Smooth muscle cell of the brain vasculature (primary cell): ENCODE measurements around the gene DYNLT5.
"Not testable (repeated sequence)": the region's sequence is repeated elsewhere in the genome, so short reads cannot be mapped to it uniquely, and the experiment has no call there.

Source experiments
- DNase-seq: peaks from one replicate; pipeline ENCODE4 v3.0.0-alpha.2; 2012; ENCODE audit warnings: low read depth, low spot score

Gene DYNLT5

GRCh38 chr1:66752000-66752592, at the start of gene DYNLT5:
Gene DYNLT5, plus strand, starts transcription at chr1:66752459. Its CDS starts 2,200 bp downstream, at chr1:66754659.
- DNase-seq, result peak; percentile 18

DNA sequence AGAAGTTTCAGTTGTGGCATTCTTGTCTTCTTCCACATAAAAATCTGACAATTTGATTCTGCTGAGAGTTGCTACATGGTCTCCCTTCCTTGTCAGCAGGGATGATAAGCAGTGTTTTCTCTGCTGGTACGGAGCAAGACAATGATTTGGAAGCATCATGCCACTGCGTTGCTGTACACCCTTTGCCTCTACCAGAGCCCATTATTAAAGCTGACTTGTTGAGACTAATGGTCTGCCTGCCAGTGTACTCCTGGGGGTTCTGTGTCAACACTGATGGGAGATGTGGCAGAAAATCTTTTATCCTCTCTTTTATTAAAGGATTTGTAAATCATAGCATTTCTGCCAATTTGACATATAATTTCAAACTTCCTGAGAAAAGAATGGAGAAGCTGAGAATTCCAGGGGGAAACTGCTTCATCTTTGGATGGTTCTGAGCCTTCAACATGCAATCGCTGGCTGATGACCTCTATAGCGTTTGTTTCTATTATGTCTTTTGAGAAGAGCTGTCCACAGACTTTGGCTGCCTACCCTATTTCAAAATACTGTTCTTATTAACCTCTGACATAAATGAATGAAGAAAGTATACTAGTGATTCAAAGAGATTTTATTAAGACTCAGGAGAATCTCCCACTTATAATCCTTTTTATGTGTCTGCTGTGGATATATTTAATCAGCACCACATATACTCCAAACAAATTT, 47.9 kb upstream of the DYNLT5 start:
- no peak for DNase-seq

GRCh38 chr1:66705110-66705509, 47.1 kb upstream of the DYNLT5 start:
- peak; percentile 89 for DNase-seq

- no peak for DNase-seq
Measured at GRCh38 chr1:66711420-66711819, 40.8 kb upstream of the DYNLT5 start.

- no peak for DNase-seq
Measured at GRCh38 chr1:66712839-66713238, 39.4 kb upstream of the DYNLT5 start.

GRCh38 chr1:66723985-66724384, 28.3 kb upstream of the DYNLT5 start:
- DNase-seq, result no peak

GRCh38 chr1:66725885-66726665, 26.2 kb upstream of the DYNLT5 start:
- peak; percentile 51 for DNase-seq

GRCh38 chr1:66728021-66728420, 24.2 kb upstream of the DYNLT5 start:
- DNase-seq, result no peak

GRCh38 chr1:66728716-66729115, 23.5 kb upstream of the DYNLT5 start:
- not testable (repeated sequence) for DNase-seq

- DNase-seq, result no peak
Measured at GRCh38 chr1:66729119-66729518, 23.1 kb upstream of the DYNLT5 start.

DNA sequence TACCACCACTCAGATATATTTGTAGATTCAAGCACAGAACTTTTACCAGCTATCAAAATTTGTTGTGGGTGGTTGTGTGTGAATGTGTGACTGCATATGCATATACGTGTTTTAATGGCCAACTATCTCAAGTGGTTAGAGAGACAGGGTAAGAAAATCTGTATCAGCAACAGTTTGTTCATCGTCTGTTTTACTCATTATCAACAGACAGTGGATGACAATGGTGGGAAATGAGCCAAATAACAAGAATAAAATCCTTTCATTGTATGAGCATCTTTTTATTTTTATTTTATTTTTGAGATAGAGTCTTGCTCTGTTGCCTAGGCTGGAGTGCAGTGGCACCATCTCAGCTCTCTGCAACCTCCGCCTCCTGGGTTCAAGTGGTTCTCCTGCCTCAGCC, 22.7 kb upstream of the DYNLT5 start:
- DNase-seq, result no peak

DNA sequence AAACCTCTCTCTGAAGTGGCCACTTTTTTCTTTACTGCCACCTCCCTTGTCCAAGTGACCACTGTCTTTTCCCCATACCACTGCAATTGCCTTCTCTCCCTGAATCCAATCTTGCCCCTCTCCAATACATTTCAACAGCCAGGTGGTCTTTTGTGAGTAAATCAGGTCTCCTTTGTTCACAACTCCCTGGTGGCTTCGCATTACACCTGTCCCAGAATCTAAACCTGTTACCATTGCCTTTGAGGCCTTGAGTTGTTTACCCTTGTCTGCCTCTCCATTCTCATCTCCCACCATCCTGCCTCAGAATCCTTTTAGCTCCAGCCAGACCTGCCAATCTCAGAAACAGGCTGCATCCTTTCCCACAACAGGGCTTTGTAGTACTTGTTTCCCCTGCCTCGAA, 21.8 kb upstream of the DYNLT5 start:
- DNase-seq, result no peak

DNA sequence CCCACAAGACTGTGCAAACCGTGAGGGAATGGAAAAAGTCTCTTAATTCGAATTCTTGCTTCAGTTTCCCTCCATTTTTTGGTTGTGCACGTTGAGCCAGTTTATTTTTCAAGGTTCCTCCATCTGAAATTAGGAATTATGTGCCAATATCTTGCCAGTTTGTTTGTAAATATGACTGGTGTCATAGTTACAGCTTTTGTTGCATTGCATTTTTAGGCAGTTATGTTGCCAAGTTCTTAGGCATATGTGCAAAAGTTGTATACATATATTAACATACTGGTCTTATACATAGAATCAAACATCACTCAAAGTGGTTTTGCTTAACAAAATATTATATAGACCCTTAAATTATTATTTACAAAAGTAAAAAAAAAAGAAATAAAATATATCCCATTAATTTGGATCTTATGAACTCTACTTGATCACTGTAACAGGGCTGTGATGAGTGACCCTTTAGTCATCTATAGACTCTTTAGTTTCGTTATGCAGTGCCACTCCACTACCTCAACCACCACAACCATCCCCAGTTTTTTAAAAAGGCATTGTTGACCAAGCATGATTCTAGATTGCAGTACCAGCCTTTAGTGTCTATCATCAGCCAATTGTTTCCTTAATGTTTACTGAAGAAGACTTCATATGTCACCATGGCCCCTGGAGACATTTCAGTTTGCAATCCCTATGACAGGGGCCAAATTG, 20.9 kb upstream of the DYNLT5 start:
- DNase-seq, result no peak

- no peak for DNase-seq
Measured at GRCh38 chr1:66732407-66733166, 19.7 kb upstream of the DYNLT5 start.

DNA sequence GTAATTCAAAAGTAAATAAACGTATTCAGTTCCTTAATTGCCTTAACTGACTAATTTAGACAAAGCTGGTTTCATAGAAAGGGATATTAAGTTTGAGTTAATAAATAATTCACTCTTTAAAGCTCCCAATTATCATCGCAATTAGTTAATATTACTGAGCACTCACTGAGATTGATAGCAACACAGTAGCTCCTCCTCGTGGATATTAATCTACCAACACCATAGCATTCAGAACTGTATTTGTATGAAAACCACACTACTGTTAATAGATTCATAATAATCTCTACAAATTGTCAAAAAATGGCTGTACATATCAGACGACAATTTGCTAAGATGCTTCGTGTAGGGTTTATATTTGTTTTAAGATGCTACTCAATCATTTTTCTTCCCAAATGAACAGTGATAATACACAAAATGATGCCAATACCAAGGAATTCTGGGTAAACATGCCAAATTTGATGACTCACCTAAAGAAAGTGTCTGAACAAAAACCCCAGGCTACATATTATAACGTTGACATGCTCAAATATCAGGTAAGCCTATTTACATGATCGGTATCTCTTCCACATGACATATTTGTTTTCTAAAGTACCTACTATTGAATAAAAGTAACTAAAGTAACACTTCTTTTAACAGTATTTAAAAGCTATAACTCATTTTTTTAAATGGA, 18.8 kb upstream of the DYNLT5 start:
- no peak for DNase-seq

GRCh38 chr1:66734531-66734930, 17.7 kb upstream of the DYNLT5 start:
- not testable (repeated sequence) for DNase-seq

- DNase-seq, result no peak
Measured at GRCh38 chr1:66737836-66738235, 14.4 kb upstream of the DYNLT5 start.

- DNase-seq, result no peak
Measured at GRCh38 chr1:66739401-66740157, 12.7 kb upstream of the DYNLT5 start.

GRCh38 chr1:66745451-66745850, 6.8 kb upstream of the DYNLT5 start:
- no peak for DNase-seq

- no peak for DNase-seq
Measured at GRCh38 chr1:66747501-66747900, 4.8 kb upstream of the DYNLT5 start.
